Thyroid gland (tissue), 4 donors: Measurements from ENCODE around the gene SARNP. TPM values are rescaled to one million over a fixed set of nuclear protein-coding genes. Genes with fewer than 3 reads are reported as not detected.
A peak's percentile ranks its signal among the peaks of the same experiment; 100 is the strongest.

Experiments
- DNase-seq, 2 donors: peaks; one replicate each; pipeline ENCODE4 v3.0.0-alpha.2; 2019
- H3K27ac ChIP-seq, 3 donors: fragments of 200-600 bp; sonication (generic); 1 replicate in 2 of 3; 2 replicates in 1 of 3; pipeline ENCODE4 v1.5.1; 2016 to 2019; ENCODE audit warnings: mild to moderate bottlenecking in 1 of 3, moderate library complexity in 1 of 3
- H3K27me3 ChIP-seq: fragments of 200-600 bp; sonication (generic); one replicate; pipeline ENCODE4 v1.5.1; 2019
- H3K36me3 ChIP-seq, 2 donors: fragments of 200-600 bp; sonication (generic); one replicate each; pipeline ENCODE4 v1.5.1; 2016 to 2019
- H3K4me1 ChIP-seq, 2 donors: fragments of 200-600 bp; sonication (generic); one replicate each; pipeline ENCODE4 v1.5.1; 2017 to 2019
- H3K4me3 ChIP-seq, 3 donors: fragments of 200-600 bp; sonication (generic); replicated peaks in 1 of 3; 1 replicate in 2 of 3; 2 replicates in 1 of 3; pipeline ENCODE4 v1.5.1; 2016; ENCODE audit warnings: mild to moderate bottlenecking in 1 of 3
- H3K9me3 ChIP-seq: fragments of 200-600 bp; sonication (generic); one replicate; pipeline ENCODE4 v1.5.1; 2017
- CTCF ChIP-seq, 6 experiments: fragments of 200-600 bp in 3 of 6; fragments of 450-650 bp in 3 of 6; sonication (generic) in 3 of 6; IDR thresholded peaks; one replicate each; pipeline ENCODE4 v1.5.1; 2016 to 2019; ENCODE audit warnings: antibody characterized with exemption in 6 of 6, mild to moderate bottlenecking in 2 of 6, inconsistent platforms in 1 of 6, moderate library complexity in 1 of 6
- POLR2A ChIP-seq, 2 donors: fragments of 450-650 bp; IDR thresholded peaks; one replicate each; pipeline ENCODE4 v1.6.1; 2017; ENCODE audit warnings: antibody characterized with exemption in 2 of 2, mild to moderate bottlenecking in 2 of 2, moderate library complexity in 1 of 2
- WGBS, 2 donors: methylation state at CpG; one replicate each; pipeline ENCODE4 v1.1.5; 2017; 5-methylcytosine and 5-hydroxymethylcytosine counted together
- intact Hi-C: fragments of 100-400 bp; cut with DNase I; formaldehyde crosslinking; loops from one replicate; pipeline ENCODE4 v1.15.1; 2023
- total RNA-seq, 4 donors: library from RNA; depleted of rRNA; stranded (reverse); fragments of >200 nt; gene quantifications; one replicate each; pipeline ENCODE4 v1.2.3, GENCODE V29; 2016

SARNP gene
- total RNA-seq, 4 donors from 2014 or later: 33.6 to 61.0 (median 52.3) TPM

DNA sequence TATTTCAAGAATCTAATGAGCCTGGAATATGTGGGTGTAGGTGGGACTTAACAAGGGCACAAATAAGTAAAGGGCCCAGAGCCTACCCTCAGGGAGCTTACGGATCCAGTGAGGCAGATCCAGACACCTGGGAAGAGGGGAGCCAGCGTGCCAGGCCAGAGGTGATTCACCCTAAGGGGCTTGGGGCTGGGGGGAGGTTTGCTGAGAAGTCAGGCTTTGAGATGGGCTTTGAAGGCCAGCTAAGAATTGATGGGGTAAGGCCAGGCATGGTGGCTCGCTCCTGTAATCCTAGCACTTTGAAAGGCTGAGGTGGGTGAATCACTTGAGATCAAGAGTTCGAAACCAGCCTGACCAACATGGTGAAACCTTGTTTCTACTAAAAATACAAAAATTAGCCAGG is 25.9 kb upstream of the SARNP start:
- intact Hi-C loops: no loop called here
- Histone ChIP-seq H3K27me3 (no peaks in the 10 kb centered on the region), H3K9me3 (no peaks in the 10 kb centered on the region), H3K27ac (no peak overlapping the region), H3K36me3 (no peaks in the 10 kb centered on the region), H3K4me3 (no peak overlapping the region), H3K4me1 (peaks cover 5 to 12% of the 10 kb centered on the region in 2 donors)
- DNase-seq: no peak
- WGBS, 2 donors: 97 to 98% methylated on average over 4 of the region's 4 CpGs
- no peak for TF ChIP-seq CTCF (IDR thresholded peaks at IDR 0.05)
- TF ChIP-seq POLR2A (IDR thresholded peaks at IDR 0.05): no peak

DNA sequence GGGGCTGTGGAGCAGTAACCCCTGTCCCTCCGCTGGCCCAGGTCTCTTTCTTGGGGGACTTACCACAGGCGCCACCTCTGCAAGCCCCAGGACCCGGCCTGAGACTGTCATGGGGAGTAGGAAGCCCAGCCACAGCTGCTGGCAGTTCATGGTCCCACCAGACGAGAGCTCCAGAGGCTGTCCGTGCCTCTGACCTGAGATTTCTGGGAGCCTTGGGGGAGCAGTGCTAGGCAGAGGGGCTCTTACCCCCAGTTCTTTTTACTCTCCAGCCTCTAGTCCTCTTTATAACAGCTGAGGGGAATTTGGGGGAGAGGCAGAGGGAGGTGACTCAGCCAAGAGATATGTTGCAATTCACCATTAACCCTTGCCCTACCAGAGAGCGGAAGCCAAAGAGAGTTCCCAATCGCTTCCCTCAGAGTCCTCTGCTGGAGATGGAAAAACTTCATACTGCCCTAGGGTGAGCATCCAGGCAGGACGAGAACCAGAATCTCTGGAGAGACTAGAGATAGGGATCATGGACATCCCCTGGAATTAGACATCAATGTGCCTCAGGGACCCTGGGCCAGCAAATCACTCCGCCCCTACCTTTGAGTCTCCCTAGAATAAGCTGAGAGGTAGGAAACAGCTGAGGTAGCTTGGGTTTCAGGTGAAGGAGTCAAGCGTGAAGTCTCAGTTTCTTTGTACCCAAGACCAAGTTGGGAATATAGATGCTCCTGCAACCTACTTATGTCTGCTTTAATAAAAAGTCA is 25.3 kb upstream of the SARNP start, which contains the start of gene MMP19:
TSS of gene MMP19 (minus strand) at position 256 of the 749 bp plus-strand sequence. CDS start at position 150, 106 bp downstream.
- Histone ChIP-seq H3K4me3 (peak within 1 kb of the TSS in 1 of 3 donors; percentile 13), H3K4me1 (peaks cover 5 to 11% of the 10 kb centered on the region in 2 donors), H3K27ac (peak within 1 kb of the TSS; percentile 21 to 50 (median 32)), H3K36me3 (no peaks in the 10 kb centered on the region), H3K9me3 (no peaks in the 10 kb centered on the region), H3K27me3 (no peaks in the 10 kb centered on the region)
- intact Hi-C loops: no loop called here
- 61 to 63% methylated on average over 8 to 10 of the region's 10 CpGs for WGBS, 2 donors
- no peak for DNase-seq
- TF ChIP-seq POLR2A (IDR thresholded peaks at IDR 0.05) (no peak), CTCF (IDR thresholded peaks at IDR 0.05) (no peak)

GRCh38 chr12:55840581-55841351 is 23.2 kb upstream of the SARNP start:
- DNase-seq: no peak
- Histone ChIP-seq H3K4me3 (no peak overlapping the region), H3K9me3 (no peaks in the 10 kb centered on the region), H3K4me1 (no peaks in the 10 kb centered on the region), H3K36me3 (no peaks in the 10 kb centered on the region), H3K27ac (no peak overlapping the region), H3K27me3 (no peaks in the 10 kb centered on the region)
- WGBS, 2 donors: 80 to 91% methylated on average over 11 of the region's 11 CpGs
- TF ChIP-seq CTCF (IDR thresholded peaks at IDR 0.05): no peak
- TF ChIP-seq POLR2A (IDR thresholded peaks at IDR 0.05): no peak
- intact Hi-C loops: no loop called here

DNA sequence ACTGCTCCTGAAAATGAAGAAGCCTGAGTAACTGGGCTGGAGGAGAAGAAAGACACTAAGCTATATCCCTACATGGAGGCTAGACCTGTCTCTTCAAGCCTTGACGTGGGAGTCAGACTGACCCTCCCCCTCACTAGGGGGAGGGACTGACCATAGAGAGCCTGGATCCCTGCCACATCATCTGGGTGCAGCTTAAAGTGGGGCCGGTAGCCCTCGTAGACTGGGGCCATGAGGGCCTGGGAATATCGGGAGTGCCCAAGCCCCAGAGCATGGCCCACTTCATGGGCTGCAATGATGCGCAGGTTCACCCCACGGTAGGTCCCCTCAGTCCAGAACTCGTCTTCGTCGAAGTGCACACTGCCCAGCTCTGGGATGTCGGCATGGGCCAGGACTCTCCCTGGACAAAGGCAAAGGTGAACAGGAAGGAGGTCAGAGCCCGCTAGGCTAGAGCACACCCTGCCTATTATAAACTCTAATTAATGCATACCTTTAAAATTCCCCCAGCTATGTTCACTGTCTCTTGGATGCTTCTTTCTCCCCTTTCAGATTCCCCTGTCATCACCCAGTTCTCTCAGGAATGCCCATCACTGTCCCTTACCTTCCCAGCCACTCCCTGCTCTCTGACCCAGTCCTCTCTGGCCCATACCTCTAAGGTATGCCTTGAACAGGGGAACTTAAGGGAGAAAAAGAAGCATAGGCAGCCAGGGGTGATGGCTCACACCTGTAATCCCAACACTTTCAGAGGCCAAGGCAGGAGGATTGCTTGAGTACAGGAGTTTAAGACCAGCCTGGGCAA is 22.0 kb upstream of the SARNP start:
- H3K4me3 ChIP-seq: no peak overlapping the region
- H3K27me3 ChIP-seq: no peaks in the 10 kb centered on the region
- intact Hi-C loops: no loop called here
- H3K36me3 ChIP-seq: no peaks in the 10 kb centered on the region
- no peak overlapping the region for H3K27ac ChIP-seq
- 72 to 75% methylated on average over 11 of the region's 11 CpGs for WGBS, 2 donors
- no peaks in the 10 kb centered on the region for H3K4me1 ChIP-seq
- H3K9me3 ChIP-seq: no peaks in the 10 kb centered on the region
- DNase-seq: no peak
- no peak for TF ChIP-seq CTCF (IDR thresholded peaks at IDR 0.05)
- TF ChIP-seq POLR2A (IDR thresholded peaks at IDR 0.05): no peak
